GM12891 (cell line): Measurements from ENCODE around the gene TIMM13.

Experiments used
- POLR2A ChIP-seq: IDR thresholded peaks from 2 replicates; pipeline ENCODE4 v1.6.1; 2011; ENCODE audit warnings: low read depth, low read length, control low read depth
- POLR2AphosphoS5 ChIP-seq: IDR thresholded peaks from 2 replicates; pipeline ENCODE4 v1.6.1; 2011; ENCODE audit warnings: low read depth, low read length, control low read depth
- SPI1 ChIP-seq: IDR thresholded peaks from 2 replicates; pipeline ENCODE4 v1.6.1; 2011; ENCODE audit warnings: low read depth, low read length, control low read depth
- TAF1 ChIP-seq: IDR thresholded peaks from 2 replicates; pipeline ENCODE4 v1.6.1; 2011; ENCODE audit warnings: low read depth, low read length, control low read depth

GRCh38 chr19:2376784-2377519 is 50.4 kb downstream of the TIMM13 start:
- TF ChIP-seq POLR2A (no peak), TAF1 (no peak), SPI1 (no peak), POLR2AphosphoS5 (no peak)
